Neural crest cell (in vitro differentiated cells): ENCODE results near the gene CNPPD1. TPM values are rescaled to one million over a fixed set of nuclear protein-coding genes. Genes with fewer than 3 reads are reported as not detected.

Experiments
- DNase-seq: peaks from one replicate; pipeline ENCODE4 v3.0.0; 2021; ENCODE audit warnings: low read depth, mixed read lengths, low spot score
- H3K27ac Mint-ChIP-seq: one replicate; pipeline ENCODE4 v1.8.0; 2021; ENCODE audit warnings: mild to moderate bottlenecking, mixed read lengths; ENCODE audit not compliant: unreplicated experiment
- H3K27me3 Mint-ChIP-seq: 2 replicates; pipeline ENCODE4 v1.8.0; 2021; ENCODE audit warnings: low read depth, mild to moderate bottlenecking, mixed read lengths
- H3K36me3 Mint-ChIP-seq: 2 replicates; pipeline ENCODE4 v1.8.0; 2021; ENCODE audit warnings: low read depth, mild to moderate bottlenecking, mixed read lengths
- H3K4me1 Mint-ChIP-seq: 2 replicates; pipeline ENCODE4 v1.8.0; 2021; ENCODE audit warnings: mixed read lengths
- H3K4me3 Mint-ChIP-seq: one replicate; pipeline ENCODE4 v1.8.0; 2021; ENCODE audit warnings: mild to moderate bottlenecking, mixed read lengths
- H3K9me3 Mint-ChIP-seq: 2 replicates; pipeline ENCODE4 v1.8.0; 2021; ENCODE audit warnings: mixed read lengths
- total RNA-seq: library from RNA; stranded (reverse); gene quantifications from 2 replicates; pipeline ENCODE4 v1.2.1, GENCODE V29; 2021
- TF ChIP-seq, protein P1 (sequence below): fragments of 200-600 bp; sonication (generic); conservative IDR thresholded peaks from 2 replicates; pipeline ENCODE4 v1.5.0; 2021; ENCODE audit warnings: antibody characterized with exemption, mild to moderate bottlenecking

The CNPPD1 gene
- total RNA-seq, 1 donor from 2014 or later = 42.1 TPM

GRCh38 chr2:219157396-219157795 is 19.3 kb downstream of the CNPPD1 start:
- TF ChIP-seq, protein P1, sequence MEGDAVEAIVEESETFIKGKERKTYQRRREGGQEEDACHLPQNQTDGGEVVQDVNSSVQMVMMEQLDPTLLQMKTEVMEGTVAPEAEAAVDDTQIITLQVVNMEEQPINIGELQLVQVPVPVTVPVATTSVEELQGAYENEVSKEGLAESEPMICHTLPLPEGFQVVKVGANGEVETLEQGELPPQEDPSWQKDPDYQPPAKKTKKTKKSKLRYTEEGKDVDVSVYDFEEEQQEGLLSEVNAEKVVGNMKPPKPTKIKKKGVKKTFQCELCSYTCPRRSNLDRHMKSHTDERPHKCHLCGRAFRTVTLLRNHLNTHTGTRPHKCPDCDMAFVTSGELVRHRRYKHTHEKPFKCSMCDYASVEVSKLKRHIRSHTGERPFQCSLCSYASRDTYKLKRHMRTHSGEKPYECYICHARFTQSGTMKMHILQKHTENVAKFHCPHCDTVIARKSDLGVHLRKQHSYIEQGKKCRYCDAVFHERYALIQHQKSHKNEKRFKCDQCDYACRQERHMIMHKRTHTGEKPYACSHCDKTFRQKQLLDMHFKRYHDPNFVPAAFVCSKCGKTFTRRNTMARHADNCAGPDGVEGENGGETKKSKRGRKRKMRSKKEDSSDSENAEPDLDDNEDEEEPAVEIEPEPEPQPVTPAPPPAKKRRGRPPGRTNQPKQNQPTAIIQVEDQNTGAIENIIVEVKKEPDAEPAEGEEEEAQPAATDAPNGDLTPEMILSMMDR = no peak
- H3K27ac Mint-ChIP-seq = no peak overlapping the region
- DNase-seq = no peak
- H3K9me3 Mint-ChIP-seq = no peaks in the 10 kb centered on the region
- no peaks in the 10 kb centered on the region for H3K36me3 Mint-ChIP-seq
- no peak overlapping the region for H3K4me3 Mint-ChIP-seq
- no peaks in the 10 kb centered on the region for H3K27me3 Mint-ChIP-seq
- peaks cover 17% of the 10 kb centered on the region for H3K4me1 Mint-ChIP-seq

DNA sequence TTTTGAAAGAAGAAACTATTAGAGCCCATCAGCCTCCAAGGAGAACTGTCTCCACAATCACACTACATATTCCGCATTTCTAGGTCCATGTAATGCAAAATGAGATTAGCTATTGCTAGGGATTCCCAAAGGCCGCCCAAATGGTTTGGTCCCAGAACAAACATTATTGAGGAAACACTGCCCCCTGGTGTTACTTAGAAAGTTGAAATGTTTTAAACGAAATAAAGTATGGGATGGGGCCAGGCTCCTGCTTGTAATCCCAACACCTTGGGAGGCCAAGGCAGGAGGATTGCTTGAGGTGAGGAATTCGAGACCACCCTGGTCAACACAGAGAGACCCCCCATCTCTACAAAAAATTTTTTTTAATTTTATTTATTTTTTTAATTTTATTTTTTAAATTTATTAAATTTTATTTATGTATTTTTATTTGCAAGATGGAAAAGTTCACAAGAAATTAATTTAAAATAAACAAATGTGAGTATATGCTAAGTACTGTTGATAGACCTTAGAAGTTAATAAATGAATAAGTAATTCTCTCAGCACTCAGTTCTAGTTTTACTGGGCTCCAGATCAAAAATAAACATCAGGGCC is 21.6 kb downstream of the CNPPD1 start:
- peaks cover 8% of the 10 kb centered on the region for H3K4me1 Mint-ChIP-seq
- TF ChIP-seq, protein P1 = peak; percentile 82
- no peak overlapping the region for H3K4me3 Mint-ChIP-seq
- no peaks in the 10 kb centered on the region for H3K9me3 Mint-ChIP-seq
- no peak overlapping the region for H3K27ac Mint-ChIP-seq
- no peaks in the 10 kb centered on the region for H3K36me3 Mint-ChIP-seq
- no peaks in the 10 kb centered on the region for H3K27me3 Mint-ChIP-seq
- peak; percentile 30 for DNase-seq

- H3K27me3 Mint-ChIP-seq = no peaks in the 10 kb centered on the region
- DNase-seq = no peak
- H3K36me3 Mint-ChIP-seq = peaks cover 2% of the 10 kb centered on the region
- no peak overlapping the region for H3K4me3 Mint-ChIP-seq
- H3K9me3 Mint-ChIP-seq = no peaks in the 10 kb centered on the region
- no peaks in the 10 kb centered on the region for H3K4me1 Mint-ChIP-seq
- no peak overlapping the region for H3K27ac Mint-ChIP-seq
- TF ChIP-seq, protein P1 = no peak
These were observed 27.1 kb downstream of the CNPPD1 start for GRCh38 chr2:219149667-219150066.

- Mint-ChIP-seq H3K4me3 (no peak overlapping the region), H3K36me3 (peaks cover 5% of the 10 kb centered on the region), H3K27ac (no peak overlapping the region), H3K4me1 (no peaks in the 10 kb centered on the region), H3K9me3 (no peaks in the 10 kb centered on the region), H3K27me3 (no peaks in the 10 kb centered on the region)
- TF ChIP-seq, protein P1 = no peak
- DNase-seq = no peak
These were observed 34.4 kb downstream of the CNPPD1 start for GRCh38 chr2:219142329-219142728.

DNA sequence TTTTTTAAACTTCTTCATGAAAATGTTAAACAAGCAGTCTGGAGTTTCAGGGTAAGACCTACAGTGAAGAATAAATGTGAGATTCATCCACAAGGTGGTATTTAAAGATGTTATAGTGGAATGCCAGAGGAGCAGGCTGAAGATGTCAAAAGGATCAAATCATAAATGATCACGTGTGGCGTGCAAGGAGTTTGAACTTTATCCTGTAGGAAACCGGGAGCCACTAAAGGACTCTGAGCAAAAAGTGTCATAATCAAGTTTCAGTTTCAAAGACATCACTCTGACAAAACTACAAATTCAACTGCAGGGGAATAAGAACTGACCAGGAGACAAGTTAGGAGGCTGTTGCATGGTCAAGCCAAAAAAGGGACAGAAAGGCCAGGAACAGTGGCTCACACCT is 36.0 kb downstream of the CNPPD1 start:
- TF ChIP-seq, protein P1 = no peak
- Mint-ChIP-seq H3K4me1 (no peaks in the 10 kb centered on the region), H3K36me3 (peaks cover 5% of the 10 kb centered on the region), H3K27ac (no peak overlapping the region), H3K27me3 (no peaks in the 10 kb centered on the region), H3K4me3 (no peak overlapping the region), H3K9me3 (no peaks in the 10 kb centered on the region)
- DNase-seq = no peak
